Activated CD4-positive, CD25-positive, alpha-beta regulatory T cell (primary cell): ENCODE measurements around the gene RANGAP1.

Experiments
- DNase-seq, 4 experiments: peaks; one replicate each; lab custom pipeline; 2025; lab: John Stamatoyannopoulos, UW

RANGAP1 gene

GRCh38 chr22:41201141-41201540, 84.8 kb downstream of the RANGAP1 start:
- DNase-seq = no peak

DNA sequence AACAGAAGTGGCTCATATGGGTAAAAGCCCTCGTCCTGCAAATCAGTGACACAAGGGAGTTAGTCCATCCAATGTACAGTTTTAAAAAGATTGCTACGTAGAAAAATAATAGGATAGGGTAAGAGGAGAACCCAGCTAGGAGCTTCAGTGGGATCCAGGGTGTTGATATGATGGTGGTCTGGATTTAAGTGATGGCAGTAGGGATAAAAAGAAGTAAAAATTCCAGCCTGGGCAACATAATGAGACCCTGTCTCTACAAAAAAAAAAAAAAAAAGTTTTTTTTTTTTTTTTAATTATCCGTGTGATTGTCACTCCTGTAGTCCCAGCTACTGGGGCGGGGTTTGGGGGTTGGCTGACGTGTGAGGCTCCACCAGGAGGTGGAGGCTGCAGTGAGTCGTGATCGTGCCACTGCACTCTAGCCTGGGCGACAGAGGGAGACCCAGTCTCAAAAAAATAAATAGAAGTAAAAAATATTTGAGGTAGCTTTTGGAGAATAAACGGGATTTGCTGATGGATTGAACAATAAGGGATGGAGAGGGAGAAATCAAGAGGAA, 87.9 kb downstream of the RANGAP1 start:
- DNase-seq = peak in 1 of 4 experiments; percentile 6

DNA sequence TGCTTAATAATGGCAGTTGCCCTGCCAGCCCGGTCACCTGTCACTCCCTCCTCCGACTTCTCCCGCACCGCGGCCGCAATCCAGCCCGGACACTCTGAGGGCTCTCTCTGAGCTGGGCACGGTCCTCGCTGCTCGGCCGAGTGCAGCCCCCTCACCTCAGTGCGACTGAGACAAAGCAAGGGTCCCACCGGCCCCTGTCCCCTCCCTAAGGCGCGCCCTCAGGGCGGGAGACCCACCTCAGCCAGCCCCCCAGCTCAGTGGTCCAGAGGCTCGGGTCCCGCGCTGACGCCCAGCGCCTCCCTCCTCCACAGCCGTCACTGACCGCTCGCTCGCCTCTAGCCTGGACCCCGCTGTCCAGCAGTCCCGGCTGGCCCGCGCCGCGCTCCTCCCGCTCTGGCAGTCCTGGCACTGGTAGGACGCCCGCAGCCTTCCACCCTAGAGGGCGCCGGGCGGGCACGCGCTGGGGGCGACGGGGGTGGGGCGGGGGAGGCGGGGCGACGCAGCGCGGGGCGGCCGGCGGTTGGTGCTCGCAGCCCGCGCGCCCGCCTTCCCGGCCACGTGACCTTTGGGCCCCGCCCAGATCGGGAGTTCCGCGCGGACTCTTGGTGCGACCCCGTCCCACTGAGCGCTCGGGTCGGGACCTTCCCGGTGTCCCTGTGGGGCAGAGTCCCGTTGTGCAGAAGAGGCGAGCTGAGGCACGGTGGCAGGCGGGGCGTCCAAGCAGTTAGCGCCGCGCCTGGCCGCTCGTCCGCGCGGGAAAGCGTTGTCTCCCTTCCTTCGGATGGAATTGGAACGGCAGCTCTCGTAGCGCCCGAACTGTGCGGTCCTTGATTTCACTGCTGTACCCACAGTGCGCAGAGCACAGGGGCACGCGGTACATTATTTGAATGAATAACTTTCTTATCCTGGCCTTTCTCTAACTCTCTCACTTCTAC, 88.7 kb downstream of the RANGAP1 start:
- DNase-seq = peak; percentile 65 to 70 (median 68)
